ENCODE data around the gene KCNMA1.

KCNMA1 gene

GRCh38 chr10:77319557-77319956 lies 318.1 kb downstream of the KCNMA1 start:
- FAIRE-seq = no peak
- no peak for TF ChIP-seq CTCF (IDR thresholded peaks at IDR 0.05; ENCODE audit: insufficient read depth, missing control alignments)
- DNase-seq (ENCODE audit: insufficient read length, low spot score) = no peak

- FAIRE-seq (no peak), DNase-seq (ENCODE audit: insufficient read length, low spot score) (no peak)
- TF ChIP-seq CTCF (IDR thresholded peaks at IDR 0.05; ENCODE audit: insufficient read depth, missing control alignments) = no peak
Measured at GRCh38 chr10:77318739-77319138, 318.9 kb downstream of the KCNMA1 start.

GRCh38 chr10:77317221-77317620 lies 320.4 kb downstream of the KCNMA1 start:
- no peak for TF ChIP-seq CTCF (IDR thresholded peaks at IDR 0.05; ENCODE audit: insufficient read depth, missing control alignments)
- FAIRE-seq (no peak), DNase-seq (ENCODE audit: insufficient read length, low spot score) (no peak)

- no peak for TF ChIP-seq CTCF (IDR thresholded peaks at IDR 0.05; ENCODE audit: insufficient read depth, missing control alignments)
- FAIRE-seq (no peak), DNase-seq (ENCODE audit: insufficient read length, low spot score) (no peak)
Measured at GRCh38 chr10:77315496-77316129, 322.0 kb downstream of the KCNMA1 start.

- FAIRE-seq (peak; percentile 86), DNase-seq (ENCODE audit: insufficient read length, low spot score) (peak; percentile 81)
- TF ChIP-seq CTCF (IDR thresholded peaks at IDR 0.05; ENCODE audit: insufficient read depth, missing control alignments) = no peak
Measured at GRCh38 chr10:77313066-77313750, 324.4 kb downstream of the KCNMA1 start.

GRCh38 chr10:77311186-77311585 lies 326.4 kb downstream of the KCNMA1 start:
- DNase-seq (ENCODE audit: insufficient read length, low spot score) = no peak

More at GRCh38 chr10:77311186-77311585, 326.4 kb downstream of the KCNMA1 start:
- no peak for FAIRE-seq
- no peak for TF ChIP-seq CTCF (IDR thresholded peaks at IDR 0.05; ENCODE audit: insufficient read depth, missing control alignments)

Data from D721Med (cell line).